ENCODE measurements around the gene PPP2R3A.

Gene PPP2R3A

DNA sequence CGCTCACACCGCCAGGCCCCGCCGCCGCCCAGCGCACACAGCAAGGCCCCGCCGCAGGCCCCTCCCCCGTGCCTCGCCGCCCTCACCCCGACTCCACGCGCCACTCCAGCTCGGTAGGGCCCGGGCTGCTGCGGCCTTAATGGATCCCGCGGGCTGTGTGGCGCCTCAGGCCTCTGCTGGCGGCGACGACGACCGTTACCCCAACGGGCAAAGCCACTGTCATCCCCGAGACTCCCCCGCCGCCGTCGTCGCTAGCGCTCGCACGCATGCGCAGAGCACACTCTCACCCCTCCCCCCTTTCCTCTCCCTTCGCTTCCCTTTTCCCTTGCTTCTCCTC lies 230.5 kb downstream of the PPP2R3A start, which contains the start of gene MSL2:
TSS of gene MSL2 (minus strand) at position 272 of the 337 bp plus-strand sequence. CDS start 1,222 bp downstream, outside the sequence.
- TF ChIP-seq EZH2phosphoT487 (IDR thresholded peaks at IDR 0.05; ENCODE audit: low read depth): no peak
- TF ChIP-seq, protein P1, sequence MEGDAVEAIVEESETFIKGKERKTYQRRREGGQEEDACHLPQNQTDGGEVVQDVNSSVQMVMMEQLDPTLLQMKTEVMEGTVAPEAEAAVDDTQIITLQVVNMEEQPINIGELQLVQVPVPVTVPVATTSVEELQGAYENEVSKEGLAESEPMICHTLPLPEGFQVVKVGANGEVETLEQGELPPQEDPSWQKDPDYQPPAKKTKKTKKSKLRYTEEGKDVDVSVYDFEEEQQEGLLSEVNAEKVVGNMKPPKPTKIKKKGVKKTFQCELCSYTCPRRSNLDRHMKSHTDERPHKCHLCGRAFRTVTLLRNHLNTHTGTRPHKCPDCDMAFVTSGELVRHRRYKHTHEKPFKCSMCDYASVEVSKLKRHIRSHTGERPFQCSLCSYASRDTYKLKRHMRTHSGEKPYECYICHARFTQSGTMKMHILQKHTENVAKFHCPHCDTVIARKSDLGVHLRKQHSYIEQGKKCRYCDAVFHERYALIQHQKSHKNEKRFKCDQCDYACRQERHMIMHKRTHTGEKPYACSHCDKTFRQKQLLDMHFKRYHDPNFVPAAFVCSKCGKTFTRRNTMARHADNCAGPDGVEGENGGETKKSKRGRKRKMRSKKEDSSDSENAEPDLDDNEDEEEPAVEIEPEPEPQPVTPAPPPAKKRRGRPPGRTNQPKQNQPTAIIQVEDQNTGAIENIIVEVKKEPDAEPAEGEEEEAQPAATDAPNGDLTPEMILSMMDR (IDR thresholded peaks at IDR 0.05; ENCODE audit: low read depth, low read length): no peak
- Histone ChIP-seq H3K9ac (ENCODE audit: low read length) (peak within 1 kb of the TSS; percentile 89), H3K36me3 (replicated peaks; ENCODE audit: low read depth, low read length) (peaks cover 23% of the 10 kb centered on the region), H2AFZ (ENCODE audit: low read depth, low read length) (peak within 1 kb of the TSS; percentile 91), H3K4me2 (ENCODE audit: low read length) (peak within 1 kb of the TSS; percentile 97), H3K4me3 (ENCODE audit: low read length) (peak within 1 kb of the TSS; percentile 92), H4K20me1 (ENCODE audit: insufficient read depth, low read length) (peaks cover 41% of the 10 kb centered on the region), H3K4me1 (ENCODE audit: low read length) (peaks cover 28% of the 10 kb centered on the region), H3K27ac (ENCODE audit: low read length) (peak within 1 kb of the TSS; percentile 95), H3K79me2 (ENCODE audit: low read length) (peaks cover 57% of the 10 kb centered on the region), H3K27me3 (ENCODE audit: low read depth, low read length) (no peaks in the 10 kb centered on the region), H3K9me3 (ENCODE audit: insufficient read depth, low read length) (no peaks in the 10 kb centered on the region)

DNA sequence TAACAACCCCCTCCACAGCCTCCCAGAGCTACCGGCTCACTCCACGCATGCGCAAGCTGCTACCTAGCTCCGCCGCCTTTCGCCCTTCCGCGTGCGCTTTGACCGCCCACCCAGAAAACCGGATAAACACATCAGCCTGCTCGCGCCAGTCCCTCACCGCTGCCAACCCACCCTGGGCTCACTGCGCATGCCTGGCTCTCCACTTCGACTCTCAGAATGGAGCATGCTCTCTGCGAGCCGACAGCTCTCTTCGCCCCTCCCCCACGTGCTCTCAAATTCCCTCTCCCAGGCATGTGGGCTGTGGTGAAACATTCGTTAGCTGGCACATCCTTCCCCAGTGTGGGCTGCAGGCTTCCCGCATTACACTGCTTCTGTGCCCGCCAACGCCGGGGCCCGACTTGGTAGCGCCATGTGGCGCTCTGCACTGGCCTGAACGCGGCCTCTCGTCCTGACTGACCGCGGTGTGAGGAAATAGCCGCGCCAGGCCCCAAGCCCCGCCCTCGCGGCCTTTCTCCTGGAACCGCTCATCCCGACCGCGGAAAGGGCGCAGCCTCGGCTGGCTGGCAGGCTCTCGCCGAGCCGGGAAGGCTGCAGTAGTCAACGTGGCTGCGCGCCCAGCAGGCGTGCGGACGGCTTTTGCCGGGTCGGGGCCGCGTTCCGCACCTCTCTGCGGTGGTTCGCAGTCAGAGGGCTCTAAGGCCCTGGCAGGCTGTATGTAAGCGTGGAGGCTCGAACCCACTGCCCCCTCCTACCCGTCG lies 231.1 kb downstream of the PPP2R3A start:
- peaks cover 36% of the 10 kb centered on the region for H4K20me1 ChIP-seq (ENCODE audit: insufficient read depth, low read length)
- TF ChIP-seq, protein P1 (IDR thresholded peaks at IDR 0.05; ENCODE audit: low read depth, low read length): no peak
- no peak for TF ChIP-seq EZH2phosphoT487 (IDR thresholded peaks at IDR 0.05; ENCODE audit: low read depth)
- H3K4me3 ChIP-seq (ENCODE audit: low read length): peak overlapping the region; percentile 92
- H3K27ac ChIP-seq (ENCODE audit: low read length): peak overlapping the region; percentile 95
- H3K36me3 ChIP-seq (replicated peaks; ENCODE audit: low read depth, low read length): peaks cover 21% of the 10 kb centered on the region
- H2AFZ ChIP-seq (ENCODE audit: low read depth, low read length): peak overlapping the region; percentile 91
- H3K27me3 ChIP-seq (ENCODE audit: low read depth, low read length): no peaks in the 10 kb centered on the region
- peak overlapping the region; percentile 97 for H3K4me2 ChIP-seq (ENCODE audit: low read length)
- H3K4me1 ChIP-seq (ENCODE audit: low read length): peaks cover 24% of the 10 kb centered on the region
- H3K9ac ChIP-seq (ENCODE audit: low read length): peak overlapping the region; percentile 89
- peaks cover 51% of the 10 kb centered on the region for H3K79me2 ChIP-seq (ENCODE audit: low read length)
- no peaks in the 10 kb centered on the region for H3K9me3 ChIP-seq (ENCODE audit: insufficient read depth, low read length)

DNA sequence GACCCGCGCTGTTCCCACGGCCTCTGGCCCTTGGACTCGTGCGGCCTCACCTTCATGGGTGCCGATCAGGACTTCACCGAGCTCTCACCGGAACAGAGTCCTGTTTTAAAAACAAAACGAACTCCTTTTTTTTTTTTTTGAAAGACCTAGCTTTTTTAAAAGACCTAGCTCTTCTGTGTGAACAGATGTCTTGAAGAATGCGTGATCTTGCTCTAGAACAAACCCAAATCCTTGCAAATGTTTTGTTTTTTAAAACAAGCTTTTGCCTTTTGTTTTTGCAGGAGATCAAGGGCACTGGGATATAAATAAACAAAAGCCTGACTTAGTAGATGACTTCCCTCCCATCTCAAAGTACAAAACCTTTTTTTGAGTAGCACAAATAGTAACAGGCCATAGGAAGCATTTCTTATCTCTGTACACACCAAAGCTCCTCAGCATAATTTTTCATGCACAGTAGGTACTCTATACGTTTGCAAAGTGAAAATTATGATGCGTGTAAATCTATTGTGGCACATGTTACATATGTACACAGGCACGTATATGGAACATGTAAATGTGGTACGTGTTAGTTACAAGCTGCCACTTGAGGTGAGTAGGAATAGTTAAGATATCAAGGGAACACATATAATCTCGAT lies 231.7 kb downstream of the PPP2R3A start:
- H3K9ac ChIP-seq (ENCODE audit: low read length): peak overlapping the region; percentile 89
- H3K4me3 ChIP-seq (ENCODE audit: low read length): peak overlapping the region; percentile 92
- H3K4me1 ChIP-seq (ENCODE audit: low read length): peaks cover 17% of the 10 kb centered on the region
- peak overlapping the region; percentile 91 for H2AFZ ChIP-seq (ENCODE audit: low read depth, low read length)
- H3K4me2 ChIP-seq (ENCODE audit: low read length): peak overlapping the region; percentile 97
- H3K9me3 ChIP-seq (ENCODE audit: insufficient read depth, low read length): no peaks in the 10 kb centered on the region
- H3K27ac ChIP-seq (ENCODE audit: low read length): peak overlapping the region; percentile 95
- peaks cover 17% of the 10 kb centered on the region for H3K36me3 ChIP-seq (replicated peaks; ENCODE audit: low read depth, low read length)
- H3K27me3 ChIP-seq (ENCODE audit: low read depth, low read length): no peaks in the 10 kb centered on the region
- peaks cover 44% of the 10 kb centered on the region for H3K79me2 ChIP-seq (ENCODE audit: low read length)
- H4K20me1 ChIP-seq (ENCODE audit: insufficient read depth, low read length): peaks cover 29% of the 10 kb centered on the region
- no peak for TF ChIP-seq EZH2phosphoT487 (IDR thresholded peaks at IDR 0.05; ENCODE audit: low read depth)
- TF ChIP-seq, protein P1 (IDR thresholded peaks at IDR 0.05; ENCODE audit: low read depth, low read length): no peak
